GM21515 (cell line): Measurements from ENCODE around the gene RARA.

ENCODE experiments used
- ATAC-seq: cut with Tn5 transposase; IDR thresholded peaks from one replicate; pipeline ENCODE4 v1.9.1; 2021; ENCODE audit not compliant: unreplicated experiment

The RARA gene

DNA sequence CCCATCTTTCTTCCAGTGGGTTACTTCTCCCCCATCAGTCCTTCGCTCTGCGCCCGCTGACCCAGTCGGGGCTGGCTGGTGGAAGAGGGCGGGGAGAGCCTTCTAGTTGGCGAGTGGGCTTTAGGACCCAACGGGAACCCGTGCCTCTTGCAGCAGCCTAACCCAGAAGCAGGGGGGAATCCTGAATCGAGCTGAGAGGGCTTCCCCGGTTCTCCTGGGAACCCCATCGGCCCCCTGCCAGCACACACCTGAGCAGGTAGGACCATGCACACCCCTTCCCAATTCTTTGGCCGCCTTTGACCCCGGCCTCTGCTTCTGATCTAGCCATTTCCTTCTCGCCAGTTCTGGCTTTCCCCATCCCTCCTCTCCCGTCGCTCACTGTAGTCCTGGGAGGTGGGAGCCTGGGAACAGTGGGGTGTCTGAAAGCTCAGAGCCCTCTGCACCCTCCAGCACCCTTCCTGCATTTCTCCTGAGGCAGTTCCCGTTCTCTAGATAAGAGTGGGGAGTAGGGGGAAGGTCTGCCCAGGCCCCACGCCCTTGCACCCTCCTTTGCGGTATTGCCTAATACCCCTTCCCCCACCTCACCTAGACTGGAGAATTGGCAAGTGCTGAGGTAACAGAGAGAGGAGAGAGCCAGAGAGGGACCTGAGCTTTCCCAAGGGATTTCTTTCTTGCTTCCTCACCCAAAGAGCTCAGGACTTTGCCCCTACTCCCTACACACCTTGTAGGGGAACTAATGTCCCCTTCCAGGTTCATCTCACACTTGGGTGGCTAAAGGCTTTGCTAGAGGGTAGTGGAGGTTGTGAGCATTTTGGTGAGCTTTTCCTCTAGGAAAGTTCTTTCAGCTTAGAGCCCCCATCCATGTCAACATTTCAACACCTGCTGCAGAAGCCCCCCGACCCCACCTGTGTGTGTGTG, at the start of gene RARA:
RARA (plus strand) TSS at position 150 of the 918 bp plus-strand sequence. CDS start 22,039 bp downstream, outside the sequence.
- ATAC-seq = no peak

- ATAC-seq = no peak
These were observed 49.5 kb upstream of the RARA start for GRCh38 chr17:40259505-40259904.

- no peak for ATAC-seq
These were observed 48.5 kb upstream of the RARA start for GRCh38 chr17:40260528-40260927.

- no peak for ATAC-seq
These were observed 44.4 kb upstream of the RARA start for GRCh38 chr17:40264458-40265185.

DNA sequence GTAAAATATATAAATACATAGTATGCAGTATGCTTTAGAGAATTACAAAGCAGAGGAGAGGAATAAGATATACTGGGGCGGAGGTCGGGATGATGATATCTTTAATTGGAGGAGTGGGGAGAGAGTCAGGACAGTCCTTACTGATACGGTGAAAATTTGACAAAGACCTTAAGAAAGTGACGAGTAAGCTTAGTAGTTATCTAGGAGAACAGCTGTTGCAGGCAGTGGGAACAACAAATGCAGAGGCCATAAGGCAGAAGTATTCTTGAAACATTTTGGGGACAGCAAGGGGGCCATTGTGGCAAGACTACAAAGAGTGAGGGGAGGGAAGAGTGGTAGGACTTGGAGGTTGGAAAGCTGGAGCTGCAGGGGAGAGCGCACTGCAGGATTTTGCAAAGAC, 43.6 kb upstream of the RARA start:
- no peak for ATAC-seq

DNA sequence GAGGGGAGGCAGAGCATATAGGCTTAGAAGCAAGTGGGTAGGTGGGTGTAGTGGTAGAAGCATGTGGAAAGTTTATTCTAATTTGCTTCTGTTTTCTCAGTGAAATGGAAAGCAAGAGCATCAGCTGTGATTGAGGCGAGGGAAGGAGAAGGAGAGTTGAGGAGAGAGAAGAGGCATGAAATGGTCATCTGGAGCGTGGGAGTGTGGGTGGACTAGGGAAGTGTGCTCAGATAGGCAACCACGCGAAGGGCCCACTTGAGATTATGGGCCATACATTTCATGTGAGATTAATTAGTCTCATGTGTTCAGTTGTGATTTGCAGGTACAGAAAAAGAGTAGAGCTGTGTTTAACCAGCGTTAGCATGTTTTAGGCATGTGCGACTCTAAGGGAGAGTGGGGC, 42.1 kb upstream of the RARA start:
- ATAC-seq = no peak

- ATAC-seq = no peak
These were observed 40.8 kb upstream of the RARA start for GRCh38 chr17:40268141-40268712.

DNA sequence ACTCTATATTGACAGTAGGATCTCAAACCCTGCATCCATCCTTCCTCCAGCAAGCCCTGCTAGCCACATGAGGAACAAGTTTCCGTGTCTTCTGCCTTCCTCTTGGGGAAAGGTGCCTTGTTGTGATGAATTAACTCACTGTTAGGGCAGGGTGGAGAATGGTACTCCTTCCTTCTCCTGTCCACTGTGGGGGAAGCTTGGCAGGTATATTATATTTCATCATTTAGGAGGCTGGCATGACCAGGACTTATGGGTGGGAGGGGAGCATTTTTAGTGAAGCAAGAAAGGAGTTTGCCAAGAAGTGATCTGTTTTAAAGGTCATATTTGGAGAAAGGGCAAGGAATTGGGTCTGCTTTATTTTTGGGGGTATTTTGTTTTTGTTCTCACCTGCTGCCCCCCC, 30.6 kb upstream of the RARA start:
- ATAC-seq = no peak

- no peak for ATAC-seq
These were observed 29.6 kb upstream of the RARA start for GRCh38 chr17:40279402-40279801.

DNA sequence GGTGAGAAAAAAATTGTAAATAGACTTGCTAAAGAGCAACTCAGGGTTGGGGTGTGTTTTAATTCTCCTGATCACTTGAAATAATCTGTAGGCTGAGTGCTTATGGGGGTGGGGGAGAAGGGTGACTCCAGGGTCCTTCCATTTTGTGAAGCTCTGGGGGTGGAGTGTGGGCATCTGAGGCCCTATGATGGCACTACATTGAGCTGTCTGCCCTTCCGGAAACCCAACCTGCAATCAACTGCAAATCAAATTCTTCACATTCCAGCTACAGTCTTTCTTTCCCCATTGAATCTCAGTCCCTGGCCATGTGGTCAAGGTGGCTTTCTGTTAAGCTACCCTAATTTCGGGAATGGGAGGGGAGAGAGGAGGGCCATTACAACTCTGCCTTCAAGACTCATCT, 27.3 kb upstream of the RARA start:
- no peak for ATAC-seq

- ATAC-seq = no peak
These were observed 25.3 kb upstream of the RARA start for GRCh38 chr17:40283662-40284061.

DNA sequence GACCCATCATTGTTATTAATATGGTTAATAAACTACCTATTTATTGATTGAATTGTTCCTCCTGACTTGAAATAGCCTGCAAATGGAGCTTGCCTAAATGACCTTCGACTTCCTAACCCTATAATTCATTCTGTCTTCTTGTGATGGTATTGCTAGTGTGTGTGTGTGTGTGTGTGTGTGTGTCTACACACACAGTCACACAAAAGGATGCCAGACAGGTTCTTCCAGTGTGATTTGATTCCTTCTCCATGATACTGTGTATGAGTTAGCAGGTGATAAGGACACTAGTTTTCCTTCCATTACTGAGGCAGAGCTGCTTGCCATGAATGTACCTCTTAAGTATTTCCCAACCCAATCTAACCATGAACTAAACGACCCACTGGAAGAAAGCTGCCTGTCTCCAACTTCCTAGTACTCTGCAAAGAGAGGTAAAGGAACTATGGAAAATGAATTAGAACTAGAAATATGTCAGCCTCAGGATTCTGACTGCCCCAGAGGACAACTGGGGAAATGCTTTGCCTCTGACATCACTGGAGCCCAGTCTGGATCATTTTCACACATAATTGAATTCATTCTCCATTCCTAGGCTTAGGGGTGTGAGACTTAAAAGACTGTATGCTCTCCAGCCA, 24.8 kb upstream of the RARA start:
- ATAC-seq = no peak

- no peak for ATAC-seq
These were observed 22.5 kb upstream of the RARA start for GRCh38 chr17:40286473-40286872.

- ATAC-seq = no peak
These were observed 21.9 kb upstream of the RARA start for GRCh38 chr17:40287159-40287493.

DNA sequence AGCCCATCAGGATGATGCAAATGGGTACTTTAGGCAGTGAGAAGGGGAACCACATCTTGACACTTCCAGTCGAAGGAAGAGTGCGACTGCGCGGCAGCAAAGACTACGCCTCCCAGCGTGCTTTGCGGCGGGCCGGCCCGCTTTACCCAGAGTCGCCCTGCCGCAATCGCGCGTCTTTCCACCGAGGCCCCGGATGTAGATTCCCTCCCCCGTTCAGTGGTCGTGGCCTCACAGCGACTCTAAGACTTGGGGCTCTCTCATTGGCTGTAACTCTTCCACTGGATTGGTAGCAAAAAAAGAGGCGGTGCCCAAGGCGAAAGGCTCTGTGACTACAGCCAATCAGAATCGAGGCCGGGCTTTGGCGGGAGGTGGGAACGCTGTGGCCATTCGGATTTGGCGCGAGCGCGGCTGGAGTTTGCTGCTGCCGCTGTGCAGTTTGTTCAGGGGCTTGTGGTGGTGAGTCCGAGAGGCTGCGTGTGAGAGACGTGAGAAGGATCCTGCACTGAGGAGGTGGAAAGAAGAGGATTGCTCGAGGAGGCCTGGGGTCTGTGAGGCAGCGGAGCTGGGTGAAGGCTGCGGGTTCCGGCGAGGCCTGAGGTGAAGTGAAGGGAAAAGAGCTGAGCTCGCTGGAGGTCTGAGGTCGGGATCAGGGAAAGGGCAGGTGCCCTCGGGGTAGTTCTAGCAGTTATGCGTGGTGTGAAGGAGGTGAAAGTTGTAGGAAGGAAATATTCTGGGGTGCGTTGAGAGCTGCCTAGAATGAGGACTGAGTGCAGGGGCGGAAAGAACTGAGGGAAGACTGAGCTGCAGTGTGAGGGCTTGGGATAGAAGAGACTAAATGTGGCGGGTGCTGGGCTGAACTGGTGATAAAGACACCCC, 21.2 kb upstream of the RARA start, which contains the start of gene CDC6:
CDC6 (plus strand) TSS at position 386 of the 876 bp plus-strand sequence. CDS start 1,542 bp downstream, outside the sequence.
- ATAC-seq = peak; percentile 91

DNA sequence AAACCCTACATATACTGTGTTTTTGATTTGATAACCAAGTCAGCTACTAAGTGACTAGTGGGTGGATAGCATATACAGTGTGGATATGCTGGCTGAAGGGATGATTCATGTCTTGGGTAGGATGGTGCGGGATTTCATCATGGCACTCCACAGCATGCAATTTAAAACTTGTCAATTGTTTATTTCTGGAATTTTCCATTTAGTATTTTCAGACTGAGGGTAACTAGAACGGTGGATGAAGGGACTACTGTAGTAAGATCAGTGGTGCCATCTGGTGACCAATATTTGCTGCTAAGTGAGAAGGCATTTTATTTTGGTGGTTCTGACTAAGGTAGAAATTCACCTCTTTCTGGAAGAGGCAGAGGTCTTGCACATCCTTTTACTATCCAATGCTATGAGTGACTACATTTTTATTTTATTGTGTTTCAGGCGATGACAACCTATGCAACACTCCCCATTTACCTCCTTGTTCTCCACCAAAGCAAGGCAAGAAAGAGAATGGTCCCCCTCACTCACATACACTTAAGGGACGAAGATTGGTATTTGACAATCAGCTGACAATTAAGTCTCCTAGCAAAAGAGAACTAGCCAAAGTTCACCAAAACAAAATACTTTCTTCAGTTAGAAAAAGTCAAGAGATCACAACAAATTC, 18.2 kb upstream of the RARA start:
- ATAC-seq = no peak

- ATAC-seq = no peak
These were observed 17.7 kb upstream of the RARA start for GRCh38 chr17:40291281-40291664.

DNA sequence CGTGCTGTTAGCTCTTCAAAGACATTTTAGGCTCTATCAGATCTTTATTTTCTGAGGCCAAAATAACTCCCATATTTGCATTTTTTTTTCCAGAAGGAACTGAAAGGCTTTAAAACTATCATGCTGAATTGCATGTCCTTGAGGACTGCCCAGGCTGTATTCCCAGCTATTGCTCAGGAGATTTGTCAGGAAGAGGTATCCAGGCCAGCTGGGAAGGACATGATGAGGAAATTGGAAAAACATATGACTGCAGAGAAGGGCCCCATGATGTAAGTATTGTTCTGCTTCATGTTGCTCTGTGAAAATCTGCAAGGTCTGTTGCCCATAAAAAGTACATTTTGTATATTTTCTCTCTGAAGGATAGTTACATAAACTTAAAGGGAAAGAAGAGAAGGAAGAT, 15.6 kb upstream of the RARA start:
- no peak for ATAC-seq

- ATAC-seq = no peak
These were observed 13.2 kb upstream of the RARA start for GRCh38 chr17:40295488-40296436.
